SK-N-SH (cell line): ENCODE measurements around the gene VENTX. TPM values are rescaled to one million over a fixed set of nuclear protein-coding genes. Genes with fewer than 3 reads are reported as not detected.

ENCODE experiments used
- CTCF ChIA-PET: fragments of 300-600, 350-600 bp; formaldehyde crosslinking; extraction: SDS; loops from one replicate; lab custom pipeline; 2021; lab: Yijun Ruan, JAX
- POLR2A ChIA-PET: fragments of 350-600 bp; sonication (Branson Sonifier 250); formaldehyde crosslinking; extraction: SDS; loops from one replicate; lab custom pipeline; 2020; ENCODE audit warnings: antibody characterized with exemption, inconsistent platforms; lab: Yijun Ruan, JAX
- DNase-seq: peaks from one replicate; pipeline ENCODE4 v3.0.0; 2012
- H2AFZ ChIP-seq: fragments of 200-600 bp; sonication (generic); 2 replicates; pipeline ENCODE4 v1.8.1; 2016; ENCODE audit warnings: antibody characterized with exemption, mild to moderate bottlenecking, low read depth
- H3F3A ChIP-seq: fragments of 200-600 bp; sonication (generic); replicated peaks from 2 replicates; pipeline ENCODE3; 2016; ENCODE audit warnings: antibody characterized with exemption, mild to moderate bottlenecking; ENCODE audit not compliant: insufficient read depth
- H3K27ac ChIP-seq, 2 experiments: fragments of 200-500 bp in 1 of 2; fragments of 200-600 bp in 1 of 2; sonication (Bioruptor generic) in 1 of 2; sonication (generic), shearing (Covaris generic) in 1 of 2; 2 replicates each; pipeline versions ENCODE4 v1.5.1 to v1.6.1; 2014 to 2016; ENCODE audit warnings: low read depth in 2 of 2, inconsistent platforms in 1 of 2, low read length in 1 of 2, mild to moderate bottlenecking in 1 of 2, mixed read lengths in 1 of 2
- H3K27me3 ChIP-seq: fragments of 200-600 bp; sonication (generic), shearing (Covaris generic); 2 replicates; pipeline ENCODE4 v1.6.1; 2016; ENCODE audit warnings: mixed run types; ENCODE audit not compliant: insufficient read depth
- H3K36me3 ChIP-seq, 2 experiments: fragments of 200-500 bp in 1 of 2; fragments of 200-600 bp in 1 of 2; sonication (Bioruptor generic) in 1 of 2; sonication (generic) in 1 of 2; replicated peaks in 1 of 2; 2 replicates each; pipeline versions ENCODE3 to v1.5.1; 2014 to 2016; ENCODE audit warnings: low read length in 1 of 2, mild to moderate bottlenecking in 1 of 2; ENCODE audit not compliant: insufficient read depth in 2 of 2, control insufficient read depth in 1 of 2
- H3K4me1 ChIP-seq, 2 experiments: fragments of 200-500 bp in 1 of 2; fragments of 200-600 bp in 1 of 2; sonication (Bioruptor generic) in 1 of 2; sonication (generic), shearing (Covaris generic) in 1 of 2; 2 replicates each; pipeline versions ENCODE4 v1.5.1 to v1.6.1; 2014 to 2016; ENCODE audit warnings: low read depth in 1 of 2, low read length in 1 of 2, mixed run types in 1 of 2; ENCODE audit not compliant: insufficient read depth in 2 of 2, control insufficient read depth in 1 of 2
- H3K4me2 ChIP-seq: fragments of 200-600 bp; sonication (generic), shearing (Covaris generic); 2 replicates; pipeline ENCODE4 v1.6.1; 2017; ENCODE audit warnings: mixed run types
- H3K4me3 ChIP-seq, 2 experiments: fragments of 200-500 bp in 1 of 2; fragments of 200-600 bp in 1 of 2; sonication (Bioruptor generic) in 1 of 2; sonication (generic), shearing (Covaris generic) in 1 of 2; 2 replicates each; pipeline versions ENCODE4 v1.5.1 to v1.8.1; 2014 to 2016; ENCODE audit warnings: low read depth in 2 of 2, inconsistent platforms in 1 of 2, low read length in 1 of 2, mild to moderate bottlenecking in 1 of 2, mixed read lengths in 1 of 2, moderate library complexity in 1 of 2
- H3K79me2 ChIP-seq: fragments of 200-600 bp; sonication (generic); 2 replicates; pipeline ENCODE4 v1.8.1; 2017; ENCODE audit warnings: mild to moderate bottlenecking; ENCODE audit not compliant: insufficient read depth
- H3K9ac ChIP-seq: fragments of 200-600 bp; sonication (generic); 2 replicates; pipeline ENCODE4 v1.6.1; 2017; ENCODE audit warnings: mixed run types
- H3K9me2 ChIP-seq: fragments of 200-600 bp; sonication (generic); 2 replicates; pipeline ENCODE4 v1.6.1; 2017; ENCODE audit warnings: mixed run types
- H3K9me3 ChIP-seq: fragments of 200-600 bp; sonication (generic); 2 replicates; pipeline ENCODE4 v1.6.1; 2017; ENCODE audit warnings: mixed run types, mild to moderate bottlenecking, moderate library complexity
- H4K20me1 ChIP-seq: fragments of 200-600 bp; sonication (generic); 2 replicates; pipeline ENCODE4 v1.6.1; 2017; ENCODE audit warnings: mild to moderate bottlenecking, mixed run types; ENCODE audit not compliant: insufficient read depth
- CHD2 ChIP-seq: fragments of 150-350 bp; IDR thresholded peaks from 2 replicates; pipeline ENCODE4 v1.6.1; 2018; ENCODE audit warnings: low read length; ENCODE audit not compliant: partially characterized antibody
- CTCF ChIP-seq: fragments of 200-600 bp; sonication (generic); IDR thresholded peaks from 2 replicates; pipeline ENCODE4 v1.6.1; 2017; ENCODE audit warnings: antibody characterized with exemption, mild to moderate bottlenecking, moderate library complexity
- EP300 ChIP-seq, 2 experiments: IDR thresholded peaks; 2 replicates each; pipeline versions ENCODE4 v1.4.0 to v1.6.1; 2012; ENCODE audit warnings: borderline replicate concordance in 1 of 2, low read depth in 1 of 2, low read length in 1 of 2
- FOXM1 ChIP-seq: IDR thresholded peaks from 2 replicates; pipeline ENCODE4 v1.4.0; 2012; ENCODE audit warnings: low read depth, mild to moderate bottlenecking
- GATA2 ChIP-seq: sonication (generic); formaldehyde crosslinking; IDR thresholded peaks from 2 replicates; pipeline ENCODE4 v1.5.0; 2020; ENCODE audit warnings: mild to moderate bottlenecking, missing genetic modification reagents
- MEF2A ChIP-seq: IDR thresholded peaks from 2 replicates; pipeline ENCODE4 v1.4.0; 2012; ENCODE audit warnings: low read depth, borderline replicate concordance
- REST ChIP-seq: IDR thresholded peaks from 2 replicates; pipeline ENCODE4 v1.6.1; 2012; ENCODE audit warnings: mild to moderate bottlenecking, low read depth, low read length, moderate library complexity
- RFX5 ChIP-seq: IDR thresholded peaks from 2 replicates; pipeline ENCODE4 v1.6.1; 2012; ENCODE audit warnings: mild to moderate bottlenecking, improper control_type of control experiment, low read length
- SIN3A ChIP-seq: IDR thresholded peaks from 2 replicates; pipeline ENCODE4 v1.6.1; 2012; ENCODE audit warnings: low read depth, mild to moderate bottlenecking, low read length, moderate library complexity, borderline replicate concordance
- SMC3 ChIP-seq: IDR thresholded peaks from 2 replicates; pipeline ENCODE4 v1.6.1; 2012; ENCODE audit warnings: low read depth, low read length, improper control_type of control experiment
- USF2 ChIP-seq: fragments of 150-350 bp; IDR thresholded peaks from 2 replicates; pipeline ENCODE4 v1.6.1; 2017; ENCODE audit warnings: antibody characterized with exemption, low read length, low read depth, borderline replicate concordance
- YY1 ChIP-seq: IDR thresholded peaks from 2 replicates; pipeline ENCODE4 v1.4.0; 2012; ENCODE audit warnings: low read depth, mild to moderate bottlenecking
- ZBTB33 ChIP-seq: IDR thresholded peaks from 2 replicates; pipeline ENCODE4 v1.4.0; 2012; ENCODE audit warnings: low read depth, borderline replicate concordance
- WGBS: methylation state at CpG from one replicate; pipeline ENCODE4 v1.1.6; 2017; ENCODE audit warnings: low lambda C conversion rate; 5-methylcytosine and 5-hydroxymethylcytosine counted together
- polyA plus RNA-seq, 3 experiments: library from polyadenylated mRNA; depleted of rRNA; stranded (reverse); fragments of >200 nt; gene quantifications; 2 replicates each; pipeline ENCODE4 v1.2.3, GENCODE V29; 2012
- TF ChIP-seq, protein P1 (sequence below): IDR thresholded peaks from 2 replicates; pipeline ENCODE4; 2012
- TF ChIP-seq, protein P2 (sequence below): IDR thresholded peaks from 2 replicates; pipeline ENCODE4 v1.4.0; 2012; ENCODE audit warnings: low read depth

Gene VENTX
- polyA plus RNA-seq, 1 of the 3 experiments (the other 2 are of a cell fraction) = not detected

DNA sequence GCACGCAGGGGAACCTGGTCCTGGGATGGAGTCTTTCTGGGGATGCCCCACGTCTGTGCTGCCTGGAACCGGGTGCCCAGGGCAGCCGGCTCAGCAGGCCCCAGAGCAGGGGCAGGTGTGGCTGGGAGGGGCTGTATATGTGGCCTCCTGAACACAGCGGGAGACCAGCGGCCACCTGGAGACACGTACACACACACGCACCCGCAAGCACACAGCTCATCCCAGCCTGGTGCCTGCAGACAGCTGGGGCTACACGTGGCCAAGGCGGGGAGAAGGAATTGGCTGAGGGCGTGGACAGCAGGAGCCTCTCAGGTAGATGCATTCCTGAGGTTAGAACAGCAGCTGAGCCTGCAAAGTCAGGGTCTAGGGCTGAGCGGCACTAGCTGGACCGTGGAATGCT lies 25.0 kb downstream of the VENTX start:
- CTCF ChIA-PET = interaction anchor here (0.6 to 0.9 kb wide), 2 partner anchors 46 to 359 kb away, joined by 3 to 4 read pairs; no protein-coding TSS in a partner anchor
- H3K9me2 ChIP-seq = no peaks in the 10 kb centered on the region
- H3K27ac ChIP-seq = no peak overlapping the region
- H3K4me1 ChIP-seq = peaks cover 16 to 17% of the 10 kb centered on the region in 2 experiments; a peak in 3 of 4 replicates
- WGBS = 96% methylated on average over 6 of the region's 14 CpGs
- no peaks in the 10 kb centered on the region for H3K9me3 ChIP-seq
- peak overlapping the region; percentile 78; the same call in 1 of the 2 replicates for H2AFZ ChIP-seq
- no peak overlapping the region for H3K9ac ChIP-seq
- TF ChIP-seq REST = no peak
- TF ChIP-seq USF2 = no peak
- TF ChIP-seq CHD2 = no peak
- TF ChIP-seq RFX5 = no peak
- TF ChIP-seq, protein P1, sequence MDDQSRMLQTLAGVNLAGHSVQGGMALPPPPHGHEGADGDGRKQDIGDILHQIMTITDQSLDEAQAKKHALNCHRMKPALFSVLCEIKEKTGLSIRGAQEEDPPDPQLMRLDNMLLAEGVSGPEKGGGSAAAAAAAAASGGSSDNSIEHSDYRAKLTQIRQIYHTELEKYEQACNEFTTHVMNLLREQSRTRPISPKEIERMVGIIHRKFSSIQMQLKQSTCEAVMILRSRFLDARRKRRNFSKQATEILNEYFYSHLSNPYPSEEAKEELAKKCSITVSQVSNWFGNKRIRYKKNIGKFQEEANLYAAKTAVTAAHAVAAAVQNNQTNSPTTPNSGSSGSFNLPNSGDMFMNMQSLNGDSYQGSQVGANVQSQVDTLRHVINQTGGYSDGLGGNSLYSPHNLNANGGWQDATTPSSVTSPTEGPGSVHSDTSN = no peak
- no peak for TF ChIP-seq SIN3A
- TF ChIP-seq GATA2 (CRISPR knock-in tag) = no peak
- TF ChIP-seq EP300 (IDR thresholded peaks at IDR 0.05; ENCODE audit: borderline replicate concordance in 1 of 2, low read depth in 1 of 2, low read length in 1 of 2) = no peak
- TF ChIP-seq YY1 = no peak
- TF ChIP-seq MEF2A = no peak
- TF ChIP-seq FOXM1 = no peak
- TF ChIP-seq SMC3 = no peak
- TF ChIP-seq ZBTB33 = no peak
- no peak for TF ChIP-seq CTCF
- TF ChIP-seq, protein P2, sequence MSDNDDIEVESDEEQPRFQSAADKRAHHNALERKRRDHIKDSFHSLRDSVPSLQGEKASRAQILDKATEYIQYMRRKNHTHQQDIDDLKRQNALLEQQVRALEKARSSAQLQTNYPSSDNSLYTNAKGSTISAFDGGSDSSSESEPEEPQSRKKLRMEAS = no peak
- TF ChIP-seq, all 33 proteins: peak for 0
- Histone ChIP-seq H3K27me3 (no peaks in the 10 kb centered on the region), H3F3A (peaks cover 6% of the 10 kb centered on the region), H4K20me1 (no peaks in the 10 kb centered on the region), H3K36me3 (no peaks in the 10 kb centered on the region), H3K4me3 (no peak overlapping the region), H3K4me2 (peak overlapping the region; percentile 70; the same call in 1 of the 2 replicates), H3K79me2 (no peaks in the 10 kb centered on the region)
- POLR2A ChIA-PET = no interaction called here
- no peak for DNase-seq
